ENCODE results near the gene ARID3B.
"Not testable (repeated sequence)": the region's sequence is repeated elsewhere in the genome, so short reads cannot be mapped to it uniquely, and the experiment has no call there.

ARID3B gene

GRCh38 chr15:74537736-74538135 lies 3.3 kb upstream of the ARID3B start:
- DNase-seq, result no peak

- DNase-seq, result not testable (repeated sequence)
Measured at GRCh38 chr15:74539521-74539920, 1.5 kb upstream of the ARID3B start.

GRCh38 chr15:74540161-74540760 lies 759 bp upstream of the ARID3B start:
- DNase-seq, result no peak

GRCh38 chr15:74541494-74542165 lies 610 bp downstream of the ARID3B start:
- no peak for DNase-seq

GRCh38 chr15:74542166-74543042 lies 1.4 kb downstream of the ARID3B start:
- DNase-seq, result no peak

- no peak for DNase-seq
Measured at GRCh38 chr15:74543043-74543422, 2.0 kb downstream of the ARID3B start.

GRCh38 chr15:74543583-74543982 lies 2.6 kb downstream of the ARID3B start:
- DNase-seq, result no peak

GRCh38 chr15:74545086-74545485 lies 4.1 kb downstream of the ARID3B start:
- DNase-seq, result no peak

- DNase-seq, result peak; percentile 99
Measured at GRCh38 chr15:74545776-74546656, 5.0 kb downstream of the ARID3B start.

- no peak for DNase-seq
Measured at GRCh38 chr15:74547616-74548015, 6.6 kb downstream of the ARID3B start.

- DNase-seq, result no peak
Measured at GRCh38 chr15:74548241-74548640, 7.2 kb downstream of the ARID3B start.

GRCh38 chr15:74549816-74550215 lies 8.8 kb downstream of the ARID3B start:
- DNase-seq, result peak; percentile 23

GRCh38 chr15:74551714-74552113 lies 10.7 kb downstream of the ARID3B start:
- DNase-seq, result no peak

- DNase-seq, result peak; percentile 81
Measured at GRCh38 chr15:74552773-74553441, 11.9 kb downstream of the ARID3B start.

- no peak for DNase-seq
Measured at GRCh38 chr15:74555192-74555591, 14.2 kb downstream of the ARID3B start.

- DNase-seq, result no peak
Measured at GRCh38 chr15:74558706-74559105, 17.7 kb downstream of the ARID3B start.

GRCh38 chr15:74563442-74563841 lies 22.4 kb downstream of the ARID3B start:
- DNase-seq, result no peak

- DNase-seq, result no peak
Measured at GRCh38 chr15:74564182-74564581, 23.2 kb downstream of the ARID3B start.

GRCh38 chr15:74565381-74566085 lies 24.5 kb downstream of the ARID3B start:
- DNase-seq, result no peak

GRCh38 chr15:74568594-74568993 lies 27.6 kb downstream of the ARID3B start:
- no peak for DNase-seq

- DNase-seq, result no peak
Measured at GRCh38 chr15:74569731-74570070, 28.7 kb downstream of the ARID3B start.

GRCh38 chr15:74571191-74571590 lies 30.2 kb downstream of the ARID3B start:
- DNase-seq, result no peak

Measured in GF-D8 (cell line).